ENCODE data around the gene ALDH18A1. TPM values are rescaled to one million over a fixed set of nuclear protein-coding genes. Genes with fewer than 3 reads are reported as not detected.

ALDH18A1 gene
- total RNA-seq, 2 experiments from 2014 or later = 62.3 to 72.3 TPM

GRCh38 chr10:95559896-95560277 lies 96.6 kb downstream of the ALDH18A1 start:
- no peaks in the 10 kb centered on the region for H3K79me2 ChIP-seq (ENCODE audit: insufficient read depth, low read depth, low read length)
- H3K4me1 ChIP-seq (ENCODE audit: insufficient read depth, low read length, poor library complexity, severe bottlenecking) = no peaks in the 10 kb centered on the region
- CTCF ChIA-PET (ENCODE audit: unreplicated experiment) = no interaction called here
- TF ChIP-seq EZH2phosphoT487 (IDR thresholded peaks at IDR 0.05; ENCODE audit: borderline replicate concordance, low read depth, low read length) (no peak), CTCF (conservative IDR thresholded peaks at IDR 0.05; ENCODE audit: low read length) (no peak)
- no peaks in the 10 kb centered on the region for H3K9me3 ChIP-seq (ENCODE audit: low read length)
- no peak for DNase-seq (ENCODE audit: low spot score)
- H3K9me2 ChIP-seq (ENCODE audit: insufficient read depth, low read length) = no peaks in the 10 kb centered on the region
- H3K27ac ChIP-seq (ENCODE audit: low read depth, low read length, poor library complexity, severe bottlenecking) = no peak overlapping the region
- POLR2A ChIA-PET = no interaction called here
- BruUV-seq (replicated peaks) = no TSS peak
- H4K20me1 ChIP-seq (ENCODE audit: insufficient read depth, low read length) = no peaks in the 10 kb centered on the region
- peak overlapping the region; percentile 100 for H3K4me2 ChIP-seq (ENCODE audit: low read length)
- no peak overlapping the region for H2AFZ ChIP-seq (ENCODE audit: low read length)
- intact Hi-C loops (cut with micrococcal nuclease; ENCODE audit: unreplicated experiment) = loop anchor here (2.0 to 5.0 kb wide), 3 partner anchors 92 to 427 kb away; no protein-coding TSS in a partner anchor
- H3K36me3 ChIP-seq (ENCODE audit: insufficient read depth, low read length) = no peaks in the 10 kb centered on the region
- H3K4me3 ChIP-seq (ENCODE audit: low read depth, low read length, poor library complexity, severe bottlenecking) = peak overlapping the region; percentile 86

GRCh38 chr10:95559471-95559870 lies 97.0 kb downstream of the ALDH18A1 start:
- Histone ChIP-seq H2AFZ (ENCODE audit: low read length) (no peak overlapping the region), H3K4me1 (ENCODE audit: insufficient read depth, low read length, poor library complexity, severe bottlenecking) (no peaks in the 10 kb centered on the region), H4K20me1 (ENCODE audit: insufficient read depth, low read length) (no peaks in the 10 kb centered on the region), H3K4me2 (ENCODE audit: low read length) (no peak overlapping the region), H3K9me2 (ENCODE audit: insufficient read depth, low read length) (no peaks in the 10 kb centered on the region), H3K9me3 (ENCODE audit: low read length) (no peaks in the 10 kb centered on the region), H3K79me2 (ENCODE audit: insufficient read depth, low read depth, low read length) (no peaks in the 10 kb centered on the region), H3K27ac (ENCODE audit: low read depth, low read length, poor library complexity, severe bottlenecking) (no peak overlapping the region), H3K36me3 (ENCODE audit: insufficient read depth, low read length) (no peaks in the 10 kb centered on the region), H3K4me3 (ENCODE audit: low read depth, low read length, poor library complexity, severe bottlenecking) (no peak overlapping the region)
- TF ChIP-seq CTCF (conservative IDR thresholded peaks at IDR 0.05; ENCODE audit: low read length) (no peak), EZH2phosphoT487 (IDR thresholded peaks at IDR 0.05; ENCODE audit: borderline replicate concordance, low read depth, low read length) (no peak)
- DNase-seq (ENCODE audit: low spot score) = no peak
- BruUV-seq (replicated peaks) = no TSS peak
- POLR2A ChIA-PET = no interaction called here
- intact Hi-C loops (cut with micrococcal nuclease; ENCODE audit: unreplicated experiment) = no loop called here
- CTCF ChIA-PET (ENCODE audit: unreplicated experiment) = no interaction called here

GRCh38 chr10:95558593-95559320 lies 97.8 kb downstream of the ALDH18A1 start:
- H3K9me2 ChIP-seq (ENCODE audit: insufficient read depth, low read length) = no peaks in the 10 kb centered on the region
- no peak overlapping the region for H3K4me3 ChIP-seq (ENCODE audit: low read depth, low read length, poor library complexity, severe bottlenecking)
- no peak overlapping the region for H2AFZ ChIP-seq (ENCODE audit: low read length)
- no peak overlapping the region for H3K27ac ChIP-seq (ENCODE audit: low read depth, low read length, poor library complexity, severe bottlenecking)
- no peaks in the 10 kb centered on the region for H3K36me3 ChIP-seq (ENCODE audit: insufficient read depth, low read length)
- H3K9me3 ChIP-seq (ENCODE audit: low read length) = no peaks in the 10 kb centered on the region
- CTCF ChIA-PET (ENCODE audit: unreplicated experiment) = no interaction called here
- DNase-seq (ENCODE audit: low spot score) = no peak
- no peaks in the 10 kb centered on the region for H3K4me1 ChIP-seq (ENCODE audit: insufficient read depth, low read length, poor library complexity, severe bottlenecking)
- TF ChIP-seq CTCF (conservative IDR thresholded peaks at IDR 0.05; ENCODE audit: low read length) (no peak), EZH2phosphoT487 (IDR thresholded peaks at IDR 0.05; ENCODE audit: borderline replicate concordance, low read depth, low read length) (no peak)
- no TSS peak for BruUV-seq (replicated peaks)
- intact Hi-C loops (cut with micrococcal nuclease; ENCODE audit: unreplicated experiment) = no loop called here
- no peaks in the 10 kb centered on the region for H4K20me1 ChIP-seq (ENCODE audit: insufficient read depth, low read length)
- POLR2A ChIA-PET = no interaction called here
- no peaks in the 10 kb centered on the region for H3K79me2 ChIP-seq (ENCODE audit: insufficient read depth, low read depth, low read length)
- no peak overlapping the region for H3K4me2 ChIP-seq (ENCODE audit: low read length)

All from OCI-LY7 (cell line).